ENCODE measurements around the gene UBR2.

DNA sequence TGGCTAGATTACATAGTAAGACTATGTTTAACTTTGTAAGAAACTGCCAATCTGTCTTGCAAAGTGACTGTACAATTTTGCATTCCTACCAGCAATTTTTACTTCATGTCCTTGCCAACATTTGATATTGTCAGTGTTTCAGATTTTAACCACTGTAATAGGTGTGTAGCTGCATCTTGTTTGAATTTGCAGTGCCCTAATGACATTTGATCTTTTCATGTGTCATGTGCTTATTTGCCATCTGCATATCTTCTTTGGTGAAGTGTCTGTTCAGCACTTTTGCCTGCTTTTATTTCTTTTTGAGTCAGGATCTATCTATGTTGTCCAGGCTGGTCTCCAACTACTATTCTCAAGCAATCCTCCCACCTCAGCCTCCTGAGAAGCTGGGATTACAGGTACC, 161.0 kb downstream of the UBR2 start:
- TF ChIP-seq, protein P1, sequence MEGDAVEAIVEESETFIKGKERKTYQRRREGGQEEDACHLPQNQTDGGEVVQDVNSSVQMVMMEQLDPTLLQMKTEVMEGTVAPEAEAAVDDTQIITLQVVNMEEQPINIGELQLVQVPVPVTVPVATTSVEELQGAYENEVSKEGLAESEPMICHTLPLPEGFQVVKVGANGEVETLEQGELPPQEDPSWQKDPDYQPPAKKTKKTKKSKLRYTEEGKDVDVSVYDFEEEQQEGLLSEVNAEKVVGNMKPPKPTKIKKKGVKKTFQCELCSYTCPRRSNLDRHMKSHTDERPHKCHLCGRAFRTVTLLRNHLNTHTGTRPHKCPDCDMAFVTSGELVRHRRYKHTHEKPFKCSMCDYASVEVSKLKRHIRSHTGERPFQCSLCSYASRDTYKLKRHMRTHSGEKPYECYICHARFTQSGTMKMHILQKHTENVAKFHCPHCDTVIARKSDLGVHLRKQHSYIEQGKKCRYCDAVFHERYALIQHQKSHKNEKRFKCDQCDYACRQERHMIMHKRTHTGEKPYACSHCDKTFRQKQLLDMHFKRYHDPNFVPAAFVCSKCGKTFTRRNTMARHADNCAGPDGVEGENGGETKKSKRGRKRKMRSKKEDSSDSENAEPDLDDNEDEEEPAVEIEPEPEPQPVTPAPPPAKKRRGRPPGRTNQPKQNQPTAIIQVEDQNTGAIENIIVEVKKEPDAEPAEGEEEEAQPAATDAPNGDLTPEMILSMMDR (IDR thresholded peaks at IDR 0.05) = no peak
- TF ChIP-seq POLR2AphosphoS5 (IDR thresholded peaks at IDR 0.05) (no peak), POLR2A (IDR thresholded peaks at IDR 0.05) (no peak)
